Type B pancreatic cell (in vitro differentiated cells): ENCODE results near the gene COX6A1. TPM values are rescaled to one million over a fixed set of nuclear protein-coding genes. Genes with fewer than 3 reads are reported as not detected.

Experiments used
- DNase-seq: peaks from one replicate; pipeline ENCODE4 v3.0.0; 2021; ENCODE audit warnings: mixed read lengths; ENCODE audit not compliant: unreplicated experiment; ENCODE audit errors: extremely low spot score
- H3K27ac Mint-ChIP-seq: 2 replicates; pipeline ENCODE4 v1.8.0; 2021; ENCODE audit warnings: mild to moderate bottlenecking, mixed read lengths
- H3K27me3 Mint-ChIP-seq: 2 replicates; pipeline ENCODE4 v1.8.0; 2021; ENCODE audit warnings: mixed read lengths
- H3K36me3 Mint-ChIP-seq: 2 replicates; pipeline ENCODE4 v1.8.0; 2021; ENCODE audit warnings: mixed read lengths
- H3K4me1 Mint-ChIP-seq: one replicate; pipeline ENCODE4 v1.8.0; 2021; ENCODE audit warnings: mixed read lengths; ENCODE audit not compliant: unreplicated experiment
- H3K4me3 Mint-ChIP-seq: 2 replicates; pipeline ENCODE4 v1.8.0; 2021; ENCODE audit warnings: mild to moderate bottlenecking, mixed read lengths
- H3K9me3 Mint-ChIP-seq: 2 replicates; pipeline ENCODE4 v1.8.0; 2021; ENCODE audit warnings: mixed read lengths
- CTCF ChIP-seq: fragments of 200-600 bp; sonication (generic); conservative IDR thresholded peaks from 2 replicates; pipeline ENCODE4 v1.5.0; 2021; ENCODE audit warnings: antibody characterized with exemption, mild to moderate bottlenecking
- total RNA-seq: library from RNA; stranded (reverse); gene quantifications from 2 replicates; pipeline ENCODE4 v1.2.1, GENCODE V29; 2021; ENCODE audit warnings: low replicate concordance

COX6A1 gene
- total RNA-seq, 1 donor from 2014 or later = 400 TPM

DNA sequence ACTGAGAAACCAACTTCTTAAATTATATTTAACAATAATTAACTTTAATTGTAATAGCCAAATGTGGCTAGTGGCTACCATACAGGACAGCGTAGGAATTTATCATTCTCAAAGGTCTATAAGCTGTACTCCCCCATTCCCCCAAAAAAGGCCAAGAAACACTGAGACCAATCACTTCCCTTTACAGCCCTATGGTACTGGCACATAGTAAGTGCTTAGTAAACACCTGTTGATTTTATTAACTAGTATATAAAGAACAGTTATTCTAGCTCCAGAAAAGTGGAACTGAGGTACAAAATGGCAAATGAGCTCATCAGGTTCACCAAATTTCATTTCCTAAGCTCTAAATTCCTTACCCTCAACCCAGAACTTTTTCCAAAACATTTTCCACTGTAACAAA is 37.7 kb downstream of the COX6A1 start:
- Mint-ChIP-seq H3K36me3 (peaks cover 4% of the 10 kb centered on the region), H3K4me3 (no peak overlapping the region)

DNA sequence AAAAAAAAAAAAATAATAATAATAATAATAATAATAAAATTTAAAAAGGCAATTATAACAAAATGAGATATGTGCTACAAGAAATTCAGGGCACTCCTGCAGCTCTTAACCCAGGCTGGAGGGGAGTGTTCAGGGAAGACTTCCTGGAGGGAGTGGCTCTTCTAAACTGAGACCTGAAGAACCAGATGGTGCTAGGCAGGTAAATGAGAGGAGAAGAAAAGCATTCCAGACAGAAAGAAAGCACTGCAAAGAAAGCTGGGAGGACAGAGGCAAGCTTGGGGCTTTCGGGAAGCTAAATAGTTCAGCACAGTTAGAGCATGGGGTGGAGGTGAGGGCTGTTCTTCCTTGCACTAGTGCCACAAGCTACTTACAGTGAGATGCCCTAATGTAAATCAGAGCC is 41.5 kb downstream of the COX6A1 start:
- DNase-seq = no peak
- Mint-ChIP-seq H3K36me3 (peaks cover 8% of the 10 kb centered on the region), H3K4me1 (peaks cover 23% of the 10 kb centered on the region), H3K27me3 (no peaks in the 10 kb centered on the region), H3K9me3 (no peaks in the 10 kb centered on the region), H3K27ac (peak overlapping the region; percentile 91), H3K4me3 (peak overlapping the region; percentile 59)
- TF ChIP-seq CTCF = no peak

More for the DNA sequence above, 37.7 kb downstream of the COX6A1 start:
- Mint-ChIP-seq H3K9me3 (no peaks in the 10 kb centered on the region), H3K4me1 (peaks cover 26% of the 10 kb centered on the region), H3K27me3 (no peaks in the 10 kb centered on the region), H3K27ac (peak overlapping the region; percentile 89)
- DNase-seq = no peak
- no peak for TF ChIP-seq CTCF

- Mint-ChIP-seq H3K4me3 (no peak overlapping the region), H3K27me3 (no peaks in the 10 kb centered on the region), H3K27ac (peak overlapping the region; percentile 91), H3K36me3 (peaks cover 8% of the 10 kb centered on the region), H3K4me1 (peaks cover 17% of the 10 kb centered on the region), H3K9me3 (no peaks in the 10 kb centered on the region)
- no peak for TF ChIP-seq CTCF
- DNase-seq = no peak
Measured at GRCh38 chr12:120480211-120480610, 42.3 kb downstream of the COX6A1 start.

DNA sequence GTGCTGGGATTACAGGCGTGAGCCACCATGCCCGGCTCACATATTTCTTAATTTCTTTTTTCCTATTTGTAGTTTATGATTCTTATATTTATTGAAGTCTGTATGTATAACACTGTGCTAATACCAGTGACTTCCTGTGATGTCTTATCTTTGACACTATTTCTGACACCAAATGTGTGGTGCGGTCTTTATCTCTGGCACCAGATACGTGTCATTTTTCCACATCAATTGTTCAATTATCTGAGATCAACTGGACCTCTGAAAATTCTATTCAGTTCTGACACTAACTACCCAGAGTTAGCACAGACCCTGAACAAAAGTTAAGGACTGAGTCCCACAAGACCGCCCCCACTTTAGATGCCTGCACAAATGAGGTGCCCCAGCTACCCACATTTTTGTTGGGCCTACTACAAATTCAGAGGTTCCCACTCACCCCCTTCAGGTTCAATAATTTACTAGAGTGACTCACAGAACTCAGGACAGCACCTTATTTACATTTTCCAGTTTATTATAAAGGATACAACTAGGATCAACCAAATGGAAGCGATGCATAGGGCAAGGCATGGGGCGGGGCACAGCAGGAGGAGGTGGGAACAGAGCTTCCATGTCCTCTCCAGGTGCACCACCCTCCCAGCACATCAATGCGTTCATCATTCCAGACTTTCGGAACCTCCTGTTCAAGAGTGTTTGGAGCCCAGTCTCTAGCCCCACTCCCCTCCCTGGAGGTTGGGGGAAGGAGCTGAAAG is 43.3 kb downstream of the COX6A1 start:
- no peak for DNase-seq
- no peak overlapping the region for H3K27ac Mint-ChIP-seq
- H3K4me1 Mint-ChIP-seq = peaks cover 15% of the 10 kb centered on the region
- H3K27me3 Mint-ChIP-seq = no peaks in the 10 kb centered on the region
- no peak for TF ChIP-seq CTCF
- peaks cover 8% of the 10 kb centered on the region for H3K36me3 Mint-ChIP-seq
- no peak overlapping the region for H3K4me3 Mint-ChIP-seq
- no peaks in the 10 kb centered on the region for H3K9me3 Mint-ChIP-seq

- no peak for TF ChIP-seq CTCF
- H3K27ac Mint-ChIP-seq = no peak overlapping the region
- peaks cover 8% of the 10 kb centered on the region for H3K36me3 Mint-ChIP-seq
Measured at GRCh38 chr12:120483621-120484020, 45.7 kb downstream of the COX6A1 start.

More at GRCh38 chr12:120483621-120484020, 45.7 kb downstream of the COX6A1 start:
- H3K9me3 Mint-ChIP-seq = no peaks in the 10 kb centered on the region
- H3K4me1 Mint-ChIP-seq = peaks cover 12% of the 10 kb centered on the region
- H3K27me3 Mint-ChIP-seq = no peaks in the 10 kb centered on the region
- DNase-seq = no peak
- H3K4me3 Mint-ChIP-seq = no peak overlapping the region
